ENCODE results near the gene PITRM1. TPM values are rescaled to one million over a fixed set of nuclear protein-coding genes. Genes with fewer than 3 reads are reported as not detected.
"Not testable (repeated sequence)": the region's sequence is repeated elsewhere in the genome, so short reads cannot be mapped to it uniquely, and the experiment has no call there.

PITRM1 gene, protein sequence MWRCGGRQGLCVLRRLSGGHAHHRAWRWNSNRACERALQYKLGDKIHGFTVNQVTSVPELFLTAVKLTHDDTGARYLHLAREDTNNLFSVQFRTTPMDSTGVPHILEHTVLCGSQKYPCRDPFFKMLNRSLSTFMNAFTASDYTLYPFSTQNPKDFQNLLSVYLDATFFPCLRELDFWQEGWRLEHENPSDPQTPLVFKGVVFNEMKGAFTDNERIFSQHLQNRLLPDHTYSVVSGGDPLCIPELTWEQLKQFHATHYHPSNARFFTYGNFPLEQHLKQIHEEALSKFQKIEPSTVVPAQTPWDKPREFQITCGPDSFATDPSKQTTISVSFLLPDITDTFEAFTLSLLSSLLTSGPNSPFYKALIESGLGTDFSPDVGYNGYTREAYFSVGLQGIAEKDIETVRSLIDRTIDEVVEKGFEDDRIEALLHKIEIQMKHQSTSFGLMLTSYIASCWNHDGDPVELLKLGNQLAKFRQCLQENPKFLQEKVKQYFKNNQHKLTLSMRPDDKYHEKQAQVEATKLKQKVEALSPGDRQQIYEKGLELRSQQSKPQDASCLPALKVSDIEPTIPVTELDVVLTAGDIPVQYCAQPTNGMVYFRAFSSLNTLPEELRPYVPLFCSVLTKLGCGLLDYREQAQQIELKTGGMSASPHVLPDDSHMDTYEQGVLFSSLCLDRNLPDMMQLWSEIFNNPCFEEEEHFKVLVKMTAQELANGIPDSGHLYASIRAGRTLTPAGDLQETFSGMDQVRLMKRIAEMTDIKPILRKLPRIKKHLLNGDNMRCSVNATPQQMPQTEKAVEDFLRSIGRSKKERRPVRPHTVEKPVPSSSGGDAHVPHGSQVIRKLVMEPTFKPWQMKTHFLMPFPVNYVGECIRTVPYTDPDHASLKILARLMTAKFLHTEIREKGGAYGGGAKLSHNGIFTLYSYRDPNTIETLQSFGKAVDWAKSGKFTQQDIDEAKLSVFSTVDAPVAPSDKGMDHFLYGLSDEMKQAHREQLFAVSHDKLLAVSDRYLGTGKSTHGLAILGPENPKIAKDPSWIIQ
- total RNA-seq (2014; rRNA removed; shearing (Covaris generic)) = 34.6 and 38.2 TPM in 2 replicates

DNA sequence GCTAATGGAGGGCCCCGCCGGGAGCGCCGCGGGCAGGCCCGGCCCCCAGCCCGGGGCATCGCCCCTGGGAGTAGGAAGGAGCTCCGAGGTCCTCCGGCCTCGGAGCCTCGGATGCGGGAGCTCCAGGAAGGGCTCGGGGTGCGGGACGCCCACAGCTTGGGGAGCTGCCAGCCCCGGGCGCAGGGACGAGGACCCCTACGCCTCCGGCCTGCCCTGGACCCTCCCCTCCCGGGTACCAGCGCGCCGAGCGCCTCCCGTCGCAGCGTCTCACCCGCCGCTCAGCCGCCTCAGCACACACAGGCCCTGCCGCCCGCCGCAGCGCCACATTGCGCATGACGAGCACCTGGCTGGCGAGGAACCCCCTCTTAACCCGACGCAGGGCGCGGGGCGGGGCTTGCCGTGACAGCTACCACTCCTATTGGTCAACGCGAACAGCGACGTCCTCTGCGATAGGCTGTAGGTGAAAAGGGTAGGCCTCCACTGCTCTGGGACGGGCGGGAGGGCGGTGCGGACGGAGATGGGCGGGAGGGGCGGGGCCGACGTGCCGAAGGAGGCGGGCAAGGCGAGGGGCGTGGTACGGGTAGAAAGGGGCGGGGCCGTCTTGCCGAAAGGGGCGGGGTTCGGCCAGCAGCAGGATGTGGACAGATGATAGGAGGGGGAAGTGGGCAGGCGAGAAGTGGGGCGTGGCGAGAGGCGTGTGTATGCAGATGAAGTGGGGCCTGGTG, at the start of gene PITRM1:
Gene PITRM1, minus strand, starts transcription at position 337 of the 725 bp plus-strand sequence. Its CDS starts 10 bp downstream, at position 327.
- peak; percentile 99 for DNase-seq
- peak within 1 kb of the TSS; percentile 84 for H3K4me3 ChIP-seq (ENCODE audit: insufficient read depth, low read depth, low read length)
- H3K36me3 ChIP-seq (replicated peaks; ENCODE audit: control insufficient read depth, insufficient read depth, low read length) = peaks cover 3% of the 10 kb centered on the region; the same call in 1 of the 2 replicates
- H3K27me3 ChIP-seq (ENCODE audit: control insufficient read depth, insufficient read depth, low read length) = no peaks in the 10 kb centered on the region

DNA sequence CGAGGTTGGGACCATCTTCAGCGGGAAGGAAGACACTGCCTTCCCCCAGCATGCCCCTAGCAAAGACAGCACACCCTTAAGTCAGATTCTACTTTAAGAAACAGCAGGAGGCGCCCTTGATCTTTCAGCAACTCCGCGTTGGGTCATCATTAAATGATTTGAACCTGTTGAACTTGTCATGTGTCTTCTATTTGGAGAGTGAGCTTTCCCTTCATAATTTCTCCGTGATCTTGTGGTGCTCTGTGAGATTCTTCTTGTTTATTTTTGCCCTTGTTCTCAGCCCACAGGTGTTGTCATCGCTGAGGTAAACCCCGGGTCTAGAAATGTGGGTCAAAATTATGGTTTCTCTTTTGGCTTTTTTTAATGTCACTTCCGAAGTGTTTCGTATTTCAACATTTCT, 49.5 kb upstream of the PITRM1 start:
- H3K36me3 ChIP-seq (replicated peaks; ENCODE audit: control insufficient read depth, insufficient read depth, low read length) = no peaks in the 10 kb centered on the region
- H3K4me3 ChIP-seq (ENCODE audit: insufficient read depth, low read depth, low read length) = no peak overlapping the region
- DNase-seq = no peak
- H3K27me3 ChIP-seq (ENCODE audit: control insufficient read depth, insufficient read depth, low read length) = no peaks in the 10 kb centered on the region

DNA sequence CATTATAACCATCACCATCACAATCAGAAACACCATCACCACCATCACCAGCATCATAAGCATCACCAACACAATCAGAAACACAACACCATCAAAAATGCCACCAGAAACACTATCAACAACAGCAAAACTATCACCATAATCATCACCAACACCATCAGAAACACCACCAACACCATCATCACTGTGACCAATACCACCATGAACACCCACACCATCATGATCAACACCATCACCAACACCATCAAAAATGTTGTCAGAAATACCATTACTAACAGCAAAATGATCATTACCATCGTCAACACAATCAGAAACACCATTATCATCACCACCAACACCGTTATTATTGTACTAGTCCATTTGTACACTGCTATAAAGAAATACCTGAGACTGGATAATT, 49.0 kb upstream of the PITRM1 start:
- H3K4me3 ChIP-seq (ENCODE audit: insufficient read depth, low read depth, low read length); H3K27me3 ChIP-seq (ENCODE audit: control insufficient read depth, insufficient read depth, low read length); DNase-seq; H3K36me3 ChIP-seq (replicated peaks; ENCODE audit: control insufficient read depth, insufficient read depth, low read length): not testable (repeated sequence)

DNA sequence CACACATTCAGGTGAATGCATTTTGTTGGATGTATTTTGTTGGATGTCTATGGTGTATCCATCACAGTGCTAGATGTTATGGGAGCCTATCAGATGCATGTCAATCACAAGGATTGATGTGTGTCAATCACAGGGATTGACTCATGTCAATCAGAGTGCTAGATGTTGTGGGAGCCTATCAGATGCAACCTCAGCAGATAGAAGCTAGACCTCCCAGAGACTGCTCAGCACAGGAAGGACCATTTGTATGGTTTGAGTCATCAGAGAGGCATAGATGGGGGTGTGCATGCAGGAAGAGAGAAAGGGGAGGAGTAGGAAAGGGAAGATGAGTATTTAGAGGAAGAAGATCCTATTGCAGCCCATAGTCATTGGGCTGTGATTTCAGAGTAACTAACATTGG, 48.3 kb upstream of the PITRM1 start:
- no peaks in the 10 kb centered on the region for H3K27me3 ChIP-seq (ENCODE audit: control insufficient read depth, insufficient read depth, low read length)
- no peak overlapping the region for H3K4me3 ChIP-seq (ENCODE audit: insufficient read depth, low read depth, low read length)
- DNase-seq = no peak
- no peaks in the 10 kb centered on the region for H3K36me3 ChIP-seq (replicated peaks; ENCODE audit: control insufficient read depth, insufficient read depth, low read length)

DNA sequence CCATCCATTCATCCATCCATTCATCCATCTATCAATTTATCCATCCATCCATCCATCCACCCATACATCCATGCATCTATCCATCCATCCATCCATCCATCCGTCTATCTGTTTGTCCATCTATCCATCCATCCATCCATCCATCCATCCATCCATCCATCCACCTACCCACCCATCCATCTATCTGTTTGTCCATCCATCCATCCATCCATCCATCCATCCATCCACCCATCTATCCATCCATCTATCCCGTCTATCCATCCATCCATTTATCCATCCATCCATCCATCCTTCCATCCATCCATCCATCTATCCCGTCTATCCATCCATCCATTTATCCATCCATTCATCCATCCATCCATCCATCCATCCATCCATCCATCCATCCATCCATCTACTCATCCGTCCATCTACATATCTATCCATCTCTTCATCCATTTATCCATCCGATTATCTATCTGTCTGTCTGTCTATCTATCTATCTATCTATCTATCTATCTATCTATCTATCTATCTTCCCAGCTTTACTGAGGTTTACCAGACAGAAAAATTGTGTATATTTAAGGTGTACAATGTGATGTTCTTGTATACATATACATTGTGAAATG, 46.5 kb upstream of the PITRM1 start:
- not testable (repeated sequence) for H3K36me3 ChIP-seq (replicated peaks; ENCODE audit: control insufficient read depth, insufficient read depth, low read length); H3K27me3 ChIP-seq (ENCODE audit: control insufficient read depth, insufficient read depth, low read length); DNase-seq; H3K4me3 ChIP-seq (ENCODE audit: insufficient read depth, low read depth, low read length)

DNA sequence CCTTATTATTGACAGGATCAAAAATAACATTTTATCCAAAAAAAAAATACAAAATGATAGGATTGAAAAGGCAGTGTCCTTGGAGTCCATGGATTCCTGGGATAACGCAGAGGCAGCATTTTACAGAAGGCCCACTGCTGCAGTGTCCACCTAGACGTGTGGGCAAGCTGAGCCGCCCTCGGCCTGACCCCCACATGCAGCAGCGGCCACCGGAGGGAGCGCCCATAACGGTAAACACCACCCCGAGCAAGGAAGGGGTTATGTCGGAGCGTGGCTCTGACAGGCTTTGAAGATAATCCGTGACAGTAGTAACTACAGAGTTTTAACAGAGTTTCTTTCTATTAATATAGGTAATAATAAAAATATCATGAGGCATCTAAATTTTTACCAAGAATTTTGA, 45.3 kb upstream of the PITRM1 start:
- no peaks in the 10 kb centered on the region for H3K36me3 ChIP-seq (replicated peaks; ENCODE audit: control insufficient read depth, insufficient read depth, low read length)
- no peaks in the 10 kb centered on the region for H3K27me3 ChIP-seq (ENCODE audit: control insufficient read depth, insufficient read depth, low read length)
- H3K4me3 ChIP-seq (ENCODE audit: insufficient read depth, low read depth, low read length) = no peak overlapping the region
- peak; percentile 57 for DNase-seq

DNA sequence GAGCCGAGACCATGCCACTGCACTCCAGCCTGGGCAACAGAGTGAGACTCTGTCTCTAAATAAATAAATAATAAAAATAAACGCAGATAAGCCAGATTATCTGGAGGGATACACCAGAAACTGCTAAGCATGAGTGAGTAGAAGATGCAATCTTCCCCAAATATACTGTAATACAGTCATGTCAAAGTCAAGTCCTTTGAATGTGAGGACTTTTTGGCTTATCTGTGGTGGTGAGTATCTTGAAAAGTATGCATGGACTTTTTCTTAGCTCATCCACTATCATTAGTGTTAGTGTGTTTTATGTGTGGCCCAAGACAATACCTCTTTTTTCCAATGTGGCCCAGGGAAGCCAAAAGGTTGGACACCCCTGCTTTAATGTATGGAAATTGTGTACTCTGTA, 44.7 kb upstream of the PITRM1 start:
- no peak for DNase-seq
- no peak overlapping the region for H3K4me3 ChIP-seq (ENCODE audit: insufficient read depth, low read depth, low read length)
- H3K36me3 ChIP-seq (replicated peaks; ENCODE audit: control insufficient read depth, insufficient read depth, low read length) = no peaks in the 10 kb centered on the region
- no peaks in the 10 kb centered on the region for H3K27me3 ChIP-seq (ENCODE audit: control insufficient read depth, insufficient read depth, low read length)

DNA sequence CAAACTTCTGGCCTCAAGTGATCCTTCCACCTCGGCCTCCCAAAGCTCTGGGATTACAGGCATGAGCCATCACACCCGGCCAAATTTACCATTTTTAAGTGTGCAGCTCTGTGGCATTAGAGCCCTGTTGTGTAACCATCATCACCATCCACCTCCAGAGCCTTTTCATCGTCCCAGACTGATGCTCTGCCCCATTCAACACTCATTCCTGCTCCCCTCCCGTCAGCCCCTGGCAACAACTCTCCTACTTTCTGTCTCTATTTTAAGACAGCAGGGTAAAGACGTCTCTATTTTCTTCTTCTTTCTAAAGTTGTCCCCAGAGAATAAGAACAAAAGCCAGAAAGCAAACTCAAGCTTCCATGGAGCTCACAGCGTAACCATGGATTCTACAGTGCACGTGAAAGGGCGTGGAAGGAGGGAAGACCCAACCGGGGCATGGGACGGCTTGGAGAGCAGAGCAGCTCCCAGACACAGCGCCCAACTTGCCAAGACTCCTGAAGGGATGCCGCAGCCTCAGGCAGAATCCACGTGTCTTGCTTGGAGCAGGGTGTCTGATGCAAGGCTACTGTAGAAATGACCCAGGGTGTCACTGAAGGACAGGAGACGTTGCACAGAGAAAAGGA, 42.7 kb upstream of the PITRM1 start:
- no peak for DNase-seq
- no peaks in the 10 kb centered on the region for H3K36me3 ChIP-seq (replicated peaks; ENCODE audit: control insufficient read depth, insufficient read depth, low read length)
- H3K4me3 ChIP-seq (ENCODE audit: insufficient read depth, low read depth, low read length) = no peak overlapping the region
- no peaks in the 10 kb centered on the region for H3K27me3 ChIP-seq (ENCODE audit: control insufficient read depth, insufficient read depth, low read length)

DNA sequence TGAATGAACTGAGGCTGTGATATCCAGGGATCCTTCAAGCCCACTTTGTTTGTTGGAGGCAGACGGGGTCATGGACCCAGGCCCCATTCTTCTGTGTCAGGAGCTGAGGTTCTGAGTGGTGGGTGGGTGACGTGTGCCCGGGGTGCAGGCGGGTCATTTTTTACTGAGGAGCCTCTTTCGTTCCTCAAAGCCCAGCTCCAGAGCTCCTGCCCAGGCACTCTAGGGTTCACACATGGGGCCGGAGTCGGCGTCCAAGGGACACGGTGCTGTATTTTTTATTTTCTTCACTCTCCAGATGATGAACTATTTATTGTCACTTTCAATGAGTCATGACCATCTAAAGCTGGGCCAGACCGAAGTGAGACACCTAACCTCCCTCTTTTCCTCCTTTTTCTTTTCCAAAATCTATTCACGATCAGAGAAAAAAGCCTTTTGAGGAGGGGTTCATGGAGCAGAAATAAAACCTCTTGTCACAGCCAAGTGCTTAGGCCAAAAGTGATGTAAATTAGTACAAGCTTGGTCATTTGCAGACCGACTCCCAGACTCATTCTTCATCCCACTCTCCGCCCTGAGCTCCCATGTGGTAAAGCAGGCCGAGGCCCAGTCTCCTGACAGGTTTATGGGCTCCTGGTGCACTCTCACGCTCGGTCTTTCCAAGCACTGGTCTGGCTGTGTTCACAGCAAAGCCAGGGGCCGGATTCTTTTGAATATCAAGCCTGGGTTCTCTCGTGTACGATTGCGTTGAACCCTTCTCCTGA, 41.4 kb upstream of the PITRM1 start:
- Histone ChIP-seq H3K4me3 (ENCODE audit: insufficient read depth, low read depth, low read length) (no peak overlapping the region), H3K36me3 (replicated peaks; ENCODE audit: control insufficient read depth, insufficient read depth, low read length) (no peaks in the 10 kb centered on the region), H3K27me3 (ENCODE audit: control insufficient read depth, insufficient read depth, low read length) (no peaks in the 10 kb centered on the region; the same call in 1 of the 2 replicates)
- DNase-seq = no peak

DNA sequence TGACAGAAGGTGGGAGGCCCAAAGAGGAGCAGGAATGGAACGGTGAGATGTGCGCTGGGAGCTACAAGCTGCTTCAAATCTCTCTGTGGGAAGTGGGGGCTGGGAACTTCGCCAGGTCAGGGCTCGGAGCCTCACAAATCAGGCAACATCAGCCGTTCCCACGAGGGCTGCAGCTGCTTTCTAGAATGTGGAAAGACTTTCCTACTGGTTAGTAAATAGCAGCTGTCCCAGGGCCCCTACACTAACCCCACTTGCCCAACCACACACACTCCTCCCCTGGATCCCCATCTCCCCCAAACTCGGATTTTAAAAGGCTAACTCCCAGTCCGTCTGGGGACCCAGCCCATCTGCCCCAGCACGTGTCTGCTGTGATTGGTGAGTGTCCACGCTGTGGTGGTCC, 40.6 kb upstream of the PITRM1 start:
- DNase-seq = no peak
- H3K27me3 ChIP-seq (ENCODE audit: control insufficient read depth, insufficient read depth, low read length) = no peaks in the 10 kb centered on the region; the same call in 1 of the 2 replicates
- H3K4me3 ChIP-seq (ENCODE audit: insufficient read depth, low read depth, low read length) = no peak overlapping the region
- no peaks in the 10 kb centered on the region for H3K36me3 ChIP-seq (replicated peaks; ENCODE audit: control insufficient read depth, insufficient read depth, low read length)

DNA sequence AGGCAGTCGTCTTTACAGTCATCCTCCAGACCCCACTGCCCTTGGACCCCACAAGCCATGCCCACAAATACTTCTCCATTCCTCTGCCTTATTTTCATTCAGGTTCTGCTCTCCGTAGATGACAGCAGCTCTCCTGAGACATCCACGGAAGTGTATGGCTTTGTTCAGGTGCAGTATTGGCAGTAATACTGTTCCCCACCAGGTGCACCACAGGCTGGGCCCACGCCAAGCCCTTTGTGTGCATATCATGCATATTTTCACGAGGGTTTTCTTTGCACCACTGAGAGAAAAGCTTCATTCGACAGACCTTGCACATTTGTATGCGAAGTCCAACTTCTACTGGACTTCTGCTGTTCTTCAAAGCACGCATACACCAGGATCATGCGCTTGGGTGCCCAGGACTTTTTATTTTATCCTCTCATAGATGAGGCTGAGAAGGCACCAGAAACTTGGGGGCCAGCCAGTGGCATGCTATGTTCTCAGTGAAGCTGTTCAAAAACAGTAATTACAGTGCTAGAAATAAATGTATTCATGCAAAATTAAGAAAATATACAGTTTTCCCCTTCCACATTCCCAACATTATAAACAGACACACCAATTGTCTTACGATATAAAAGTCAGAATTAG, 37.8 kb upstream of the PITRM1 start:
- DNase-seq = no peak
- Histone ChIP-seq H3K27me3 (ENCODE audit: control insufficient read depth, insufficient read depth, low read length) (no peaks in the 10 kb centered on the region; the same call in 1 of the 2 replicates), H3K36me3 (replicated peaks; ENCODE audit: control insufficient read depth, insufficient read depth, low read length) (no peaks in the 10 kb centered on the region), H3K4me3 (ENCODE audit: insufficient read depth, low read depth, low read length) (no peak overlapping the region)

DNA sequence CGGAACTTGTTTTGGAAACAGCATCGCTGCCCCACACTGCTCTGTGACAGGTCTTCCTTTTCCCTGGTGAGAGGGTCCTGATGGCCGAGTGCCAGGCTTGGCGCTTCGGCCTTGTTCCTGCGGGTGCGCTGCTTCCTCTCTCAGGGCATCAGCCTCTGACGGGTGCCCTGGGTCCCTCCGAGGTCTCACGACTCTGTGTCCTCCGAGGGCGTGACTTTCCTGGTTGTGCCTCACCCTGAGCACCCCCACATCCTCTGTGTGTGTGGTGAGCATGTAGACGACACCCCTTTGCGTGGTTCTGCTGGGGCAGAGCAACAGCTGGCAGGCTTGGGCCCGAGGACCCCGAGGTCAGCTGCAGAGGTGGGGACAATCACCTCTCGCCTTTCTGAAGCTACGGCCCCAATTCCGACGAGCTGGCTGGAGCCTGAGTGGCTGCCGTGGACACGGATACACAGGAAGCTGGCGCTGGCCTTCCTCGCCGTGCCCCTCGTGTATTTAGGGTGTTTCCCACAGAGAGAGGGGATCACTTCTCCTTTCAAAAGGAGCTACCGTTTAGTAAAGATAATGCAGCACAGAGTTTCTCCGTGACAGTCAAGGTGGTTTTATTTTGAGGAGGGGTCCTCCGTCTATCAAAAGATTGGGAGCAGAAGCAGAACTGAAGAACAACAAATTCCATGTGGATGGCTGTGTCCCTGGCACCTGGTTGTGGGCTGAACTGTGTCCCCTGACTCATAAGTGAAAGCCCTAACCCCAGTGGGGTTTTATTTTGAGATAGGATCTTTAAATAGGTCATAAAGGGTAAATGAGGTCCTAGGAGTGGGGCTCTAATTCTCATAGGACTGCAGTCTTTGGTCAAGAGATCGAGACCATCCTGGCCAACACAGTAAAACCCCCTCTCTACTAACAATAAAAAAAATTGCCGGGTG, 36.2 kb upstream of the PITRM1 start:
- DNase-seq = no peak

More for the DNA sequence above, 36.2 kb upstream of the PITRM1 start:
- H3K27me3 ChIP-seq (ENCODE audit: control insufficient read depth, insufficient read depth, low read length) = no peaks in the 10 kb centered on the region; the same call in 1 of the 2 replicates
- no peaks in the 10 kb centered on the region for H3K36me3 ChIP-seq (replicated peaks; ENCODE audit: control insufficient read depth, insufficient read depth, low read length)
- no peak overlapping the region for H3K4me3 ChIP-seq (ENCODE audit: insufficient read depth, low read depth, low read length)
